Measurements from ENCODE around the gene CENPV.
"Not testable (repeated sequence)": the region's sequence is repeated elsewhere in the genome, so short reads cannot be mapped to it uniquely, and the experiment has no call there.

- not testable (repeated sequence) for TF ChIP-seq CTCF (conservative IDR thresholded peaks at IDR 0.05); ZFX (IDR thresholded peaks at IDR 0.05)
These were observed 41.2 kb downstream of the CENPV start for GRCh38 chr17:16312061-16312460.

Measured in C4-2B (cell line).